ENCODE measurements around the gene FDX1. TPM values are rescaled to one million over a fixed set of nuclear protein-coding genes. Genes with fewer than 3 reads are reported as not detected.
A peak's percentile ranks its signal among the peaks of the same experiment; 100 is the strongest.

The FDX1 gene
- polyA plus RNA-seq, 2 of the 4 experiments (the other 2 are of a cell fraction): 13.3 to 15.0 TPM

- TF ChIP-seq REST (IDR thresholded peaks at IDR 0.05) (no peak), CTCF (IDR thresholded peaks at IDR 0.05) (no peak), EP300 (IDR thresholded peaks at IDR 0.05) (no peak), HOXA7 (CRISPR knock-in tag; IDR thresholded peaks at IDR 0.05) (no peak), HOXB5 (CRISPR knock-in tag; IDR thresholded peaks at IDR 0.05) (no peak), RNF2 (IDR thresholded peaks at IDR 0.05; ENCODE audit: borderline replicate concordance, low read depth) (no peak), BCL3 (IDR thresholded peaks at IDR 0.05) (no peak), FOXS1 (CRISPR knock-in tag; IDR thresholded peaks at IDR 0.05) (no peak)
Observed at GRCh38 chr11:110481523-110481922, 51.8 kb downstream of the FDX1 start (continued).

GRCh38 chr11:110486156-110486555 is 56.4 kb downstream of the FDX1 start:
- DNase-seq (ENCODE audit: low read depth in 1 of 2, low spot score in 1 of 2) (no peak), FAIRE-seq (no peak), ATAC-seq (no peak)
- H3K27ac ChIP-seq: no peak overlapping the region
- WGBS (ENCODE audit: missing lambda C conversion rate): 26% methylated on average over 4 of the region's 4 CpGs
- peaks cover 6% of the 10 kb centered on the region; the same call in 1 of the 3 replicates for H3K4me1 ChIP-seq
- no peaks in the 10 kb centered on the region; the same call in 2 of the 3 replicates for H3K9me3 ChIP-seq
- no peak overlapping the region for H3K4me3 ChIP-seq
- ChIA-PET CTCF (no interaction called here), POLR2A (no interaction called here)
- H3K4me2 ChIP-seq: no peak overlapping the region
- TF ChIP-seq ZNF302 (CRISPR knock-in tag; IDR thresholded peaks at IDR 0.05) (no peak), CEBPB (IDR thresholded peaks at IDR 0.05) (no peak), ATOH8 (CRISPR knock-in tag; IDR thresholded peaks at IDR 0.05; ENCODE audit: low read depth) (no peak)

GRCh38 chr11:110488446-110488845 is 58.7 kb downstream of the FDX1 start:
- FAIRE-seq (no peak), DNase-seq (ENCODE audit: low read depth in 1 of 2, low spot score in 1 of 2) (no peak), ATAC-seq (no peak)
- Histone ChIP-seq H3K4me1 (peaks cover 6% of the 10 kb centered on the region; the same call in 1 of the 3 replicates), H3K27ac (no peak overlapping the region), H3K4me2 (no peak overlapping the region), H3K4me3 (no peak overlapping the region), H3K9me3 (no peaks in the 10 kb centered on the region)
- TF ChIP-seq HEYL (CRISPR knock-in tag; IDR thresholded peaks at IDR 0.05): no peak
- 58% methylated on average over 2 of the region's 2 CpGs for whole genome bisulfite sequencing (ENCODE audit: missing lambda C conversion rate)
- POLR2A ChIA-PET: no interaction called here
- CTCF ChIA-PET: no interaction called here

GRCh38 chr11:110490886-110491285 is 61.1 kb downstream of the FDX1 start:
- Histone ChIP-seq H3K9me3 (no peaks in the 10 kb centered on the region), H3K4me2 (peak overlapping the region; percentile 24; the same call in 1 of the 3 replicates), H3K4me3 (no peak overlapping the region), H3K27ac (no peak overlapping the region), H3K4me1 (peaks cover 6% of the 10 kb centered on the region; the same call in 1 of the 3 replicates)
- ChIA-PET POLR2A (no interaction called here), CTCF (interaction anchor here (0.7 kb wide), 1 partner anchor 461 kb away, joined by 4 read pairs; no protein-coding TSS in a partner anchor)
- ATAC-seq (peak in 1 of 2 experiments; percentile 39; a peak in 1 of 6 replicates), FAIRE-seq (no peak), DNase-seq (ENCODE audit: low read depth in 1 of 2, low spot score in 1 of 2) (peak in 1 of 2 experiments; percentile 5)
- no peak for TF ChIP-seq SREBF2 (IDR thresholded peaks at IDR 0.05)
- TF ChIP-seq HOXB5 (CRISPR knock-in tag; IDR thresholded peaks at IDR 0.05): no peak
- no peak for TF ChIP-seq RARB (CRISPR knock-in tag; IDR thresholded peaks at IDR 0.05)
- no peak for TF ChIP-seq CBX2 (IDR thresholded peaks at IDR 0.05; ENCODE audit: borderline replicate concordance, low read depth)
- TF ChIP-seq HOXB13 (CRISPR knock-in tag; IDR thresholded peaks at IDR 0.05; ENCODE audit: low read depth): no peak
- TF ChIP-seq E2F6 (IDR thresholded peaks at IDR 0.05; ENCODE audit: borderline replicate concordance, low read depth): no peak
- 12% methylated on average over 1 of the region's 1 CpG for WGBS (ENCODE audit: missing lambda C conversion rate)

All from A549 (cell line).